ENCODE measurements around the gene ZBTB45.
"Not testable (repeated sequence)": the region's sequence is repeated elsewhere in the genome, so short reads cannot be mapped to it uniquely, and the experiment has no call there.

The ZBTB45 gene

DNA sequence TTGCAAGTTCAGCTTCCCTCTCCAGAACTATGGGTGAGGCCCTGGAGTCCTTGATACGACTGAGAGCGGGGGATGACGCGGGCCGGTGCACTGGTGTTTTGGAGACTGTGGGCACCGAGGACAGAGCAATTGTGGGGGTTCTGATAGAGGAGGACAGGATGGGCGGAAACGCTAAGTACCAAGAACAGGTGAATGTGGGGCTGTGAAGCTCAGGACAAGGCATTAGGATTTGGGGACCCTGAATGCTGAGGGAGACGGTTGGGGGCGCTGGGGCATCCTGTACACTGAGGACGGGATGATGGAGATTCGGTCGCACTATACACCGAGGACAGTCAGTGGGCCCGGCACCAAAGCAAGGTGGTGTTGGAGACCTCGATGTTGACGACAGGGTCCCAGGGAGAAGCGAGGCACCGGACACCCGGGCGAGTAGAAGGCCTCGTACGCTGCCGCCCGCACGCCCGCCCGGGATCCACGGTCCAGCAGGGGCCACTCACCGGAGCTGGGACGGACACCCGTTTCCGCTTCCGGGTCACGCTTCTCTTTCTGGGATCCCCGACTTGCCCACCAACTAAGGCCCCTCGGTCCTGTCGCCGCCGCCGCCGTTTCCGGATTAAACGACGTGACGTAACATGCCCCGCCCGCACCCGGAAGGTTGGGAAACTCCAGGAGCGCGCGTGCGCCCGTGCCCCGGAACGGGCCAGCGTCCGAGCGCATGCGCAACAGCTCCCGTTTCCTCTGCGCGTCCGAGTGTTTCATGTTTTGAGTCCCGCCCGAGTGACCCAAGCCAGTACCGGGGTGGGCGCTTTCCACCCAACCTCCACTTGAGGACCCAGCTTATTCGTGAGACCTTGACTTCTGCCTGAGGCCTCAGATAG is 35.1 kb upstream of the ZBTB45 start, which contains the start of gene CHMP2A:
CHMP2A (minus strand) TSS at position 612 of the 875 bp plus-strand sequence. CDS start 893 bp downstream, outside the sequence.
- DNase-seq, result peak; percentile 96 to 98 (median 97)

GRCh38 chr19:58553799-58554493 is 34.3 kb upstream of the ZBTB45 start:
- DNase-seq, result no peak

DNA sequence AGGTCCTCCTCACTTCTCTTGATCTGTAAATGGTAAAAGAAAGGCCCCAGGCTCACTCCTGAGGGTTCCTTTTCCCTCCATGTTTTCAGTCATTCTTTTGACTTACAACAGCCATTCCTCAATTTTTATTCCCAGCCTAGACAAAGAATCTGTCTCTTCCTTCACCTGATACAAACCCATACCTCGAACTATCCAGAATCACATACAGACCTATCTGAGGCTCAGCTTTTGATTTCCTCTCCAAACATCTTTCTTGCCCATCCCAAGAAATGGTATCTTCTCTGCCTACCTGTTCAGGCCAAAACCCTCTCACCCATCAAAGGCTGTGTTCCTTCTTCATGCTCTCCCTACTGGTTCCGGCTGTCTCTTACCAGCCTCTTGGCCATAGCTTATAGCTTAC is 33.0 kb upstream of the ZBTB45 start:
- DNase-seq, result no peak

DNA sequence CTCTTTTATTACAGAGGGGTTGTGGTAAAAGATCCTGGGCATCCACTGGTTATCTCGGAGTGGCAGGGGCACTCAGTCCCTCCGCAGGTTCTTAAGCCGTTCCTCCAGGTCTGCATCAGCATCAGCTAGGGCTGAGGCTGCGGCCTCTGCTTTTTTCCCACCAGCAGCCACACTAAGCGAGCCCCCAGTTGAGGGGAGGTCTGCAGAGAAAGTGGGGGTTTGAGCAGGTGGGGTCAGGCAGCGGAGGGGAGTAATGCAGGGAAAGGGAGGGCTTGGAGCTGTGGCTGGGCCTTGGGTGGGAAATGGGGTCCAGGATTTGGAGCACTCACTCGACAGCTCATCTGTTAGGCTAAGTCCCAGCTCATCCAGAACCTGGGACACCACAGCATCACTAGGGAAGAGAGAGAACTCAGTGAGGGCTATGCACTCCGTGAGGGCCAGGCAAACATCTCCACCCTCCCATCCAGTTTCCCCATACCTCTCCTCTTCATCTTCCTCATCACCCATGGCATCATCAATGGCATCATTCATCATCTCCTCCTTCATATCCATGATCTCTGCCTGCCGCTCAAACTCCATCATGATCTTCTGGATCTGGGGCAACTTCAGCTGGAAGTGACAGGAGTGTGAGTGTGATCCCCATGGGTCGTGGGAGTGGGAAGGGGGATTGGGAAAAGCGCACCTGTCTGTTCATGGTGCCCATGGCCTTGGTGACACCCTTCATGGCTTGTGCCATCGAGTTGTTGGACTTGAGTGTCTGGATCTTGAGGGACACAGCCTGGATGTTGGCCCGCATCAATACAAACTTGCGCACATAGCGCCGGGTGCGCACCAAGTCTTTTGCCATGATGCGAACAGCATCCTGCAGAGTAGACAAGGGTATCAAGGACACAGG is 32.2 kb upstream of the ZBTB45 start:
- no peak for DNase-seq

GRCh38 chr19:58551123-58551497 is 31.5 kb upstream of the ZBTB45 start:
- no peak for DNase-seq

- no peak for DNase-seq
Measured at GRCh38 chr19:58550362-58551122, 30.9 kb upstream of the ZBTB45 start.

- no peak for DNase-seq
Measured at GRCh38 chr19:58549664-58550361, 30.2 kb upstream of the ZBTB45 start.

GRCh38 chr19:58548859-58549663 is 29.5 kb upstream of the ZBTB45 start:
- no peak for DNase-seq

GRCh38 chr19:58547323-58548312 is 28.0 kb upstream of the ZBTB45 start:
- DNase-seq, result no peak

DNA sequence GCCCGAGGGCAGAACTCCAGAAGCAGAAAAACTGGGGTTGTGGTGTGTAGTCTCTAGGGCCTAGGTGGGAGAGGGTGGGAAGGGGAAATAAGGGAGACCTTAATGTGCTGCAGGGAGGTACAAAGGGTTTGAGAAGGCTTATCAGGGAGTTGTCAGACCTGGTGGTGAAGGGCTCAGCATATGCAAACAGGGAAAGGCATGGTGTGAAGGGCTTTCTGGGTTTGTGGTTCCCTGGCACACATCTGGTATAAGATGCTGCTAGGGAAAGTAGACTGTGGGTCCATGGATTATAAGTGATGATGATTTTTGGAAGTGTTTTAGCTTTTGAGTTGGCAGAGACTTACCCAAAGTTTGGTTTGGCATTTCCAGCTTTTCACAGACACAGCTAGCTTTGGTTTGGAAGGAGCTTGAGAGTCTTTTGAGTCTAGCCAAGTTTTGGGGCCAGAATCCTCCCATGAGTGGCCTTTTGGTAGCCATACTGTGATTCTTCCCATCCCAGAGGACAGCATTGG is 26.5 kb upstream of the ZBTB45 start:
- DNase-seq, result no peak

DNA sequence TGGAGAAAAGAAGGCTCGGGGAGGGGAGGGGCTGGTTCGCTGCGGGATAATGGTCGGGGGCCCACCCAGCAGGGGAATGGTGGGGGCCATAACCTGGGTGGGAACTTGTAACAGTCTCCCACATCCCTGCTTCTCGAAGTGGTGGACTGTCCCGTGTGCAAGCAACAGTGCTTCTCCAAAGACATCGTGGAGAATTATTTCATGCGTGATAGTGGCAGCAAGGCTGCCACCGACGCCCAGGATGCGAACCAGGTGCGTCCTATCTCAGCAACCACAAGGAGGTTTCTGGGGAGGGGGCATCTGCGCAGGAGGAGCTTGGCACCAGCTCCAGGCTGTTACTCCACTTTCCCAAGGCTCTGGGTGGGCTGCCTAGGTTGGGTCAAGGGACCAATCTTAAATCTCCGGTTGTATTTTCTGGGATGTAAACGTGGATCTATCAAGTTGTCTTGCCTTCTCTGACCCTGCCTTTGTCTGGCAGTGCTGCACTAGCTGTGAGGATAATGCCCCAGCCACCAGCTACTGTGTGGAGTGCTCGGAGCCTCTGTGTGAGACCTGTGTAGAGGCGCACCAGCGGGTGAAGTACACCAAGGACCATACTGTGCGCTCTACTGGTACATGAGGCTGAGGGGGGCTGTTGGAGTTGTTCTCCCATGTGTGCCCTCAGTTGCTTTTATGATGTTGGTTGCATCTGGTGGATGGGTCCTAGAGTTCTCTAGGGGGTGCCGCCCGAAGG is 25.8 kb upstream of the ZBTB45 start:
- DNase-seq, result no peak

GRCh38 chr19:58544591-58545285 is 25.1 kb upstream of the ZBTB45 start:
- peak in 3 of 5 donors; percentile 66 to 83 (median 74) for DNase-seq

DNA sequence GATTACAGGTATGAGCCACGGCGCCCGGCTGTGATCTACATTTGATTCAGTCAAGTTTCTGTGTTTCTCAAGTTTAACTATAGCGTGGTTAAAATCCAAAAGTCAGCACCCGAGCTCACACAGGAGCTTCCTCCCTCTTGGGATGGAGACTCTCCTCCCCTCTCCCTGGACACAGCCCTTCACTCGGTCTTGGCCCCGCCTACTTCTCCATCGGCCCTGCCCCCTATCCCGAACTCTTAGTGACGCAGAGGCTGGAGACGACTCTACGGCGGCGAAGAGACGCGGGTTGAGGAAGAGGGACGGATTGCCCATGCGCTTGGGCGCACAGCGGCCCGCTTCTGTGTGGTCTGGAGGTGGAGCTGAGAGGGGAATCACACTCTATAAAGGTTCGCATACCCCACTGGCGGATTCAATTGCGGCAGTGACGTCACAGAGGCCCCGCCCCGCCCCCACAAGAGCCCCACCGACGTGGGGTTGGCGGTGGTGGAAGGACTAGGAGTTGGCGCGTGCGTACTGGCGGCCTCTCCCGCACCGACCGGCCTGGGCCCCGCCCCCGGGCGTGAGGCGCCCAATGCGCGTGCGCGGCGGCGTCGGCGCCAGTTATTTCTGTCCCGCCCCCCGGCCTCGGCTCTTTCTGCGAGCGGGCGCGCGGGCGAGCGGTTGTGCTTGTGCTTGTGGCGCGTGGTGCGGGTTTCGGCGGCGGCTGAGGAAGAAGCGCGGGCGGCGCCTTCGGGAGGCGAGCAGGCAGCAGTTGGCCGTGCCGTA is 24.4 kb upstream of the ZBTB45 start, which contains the start of gene TRIM28:
TRIM28 (plus strand) TSS at position 239 of the 765 bp plus-strand sequence. CDS start 694 bp downstream, outside the sequence.
- peak; percentile 99 to 100 (median 100) for DNase-seq

- not testable (repeated sequence) for DNase-seq
Measured at GRCh38 chr19:58542641-58543372, 23.2 kb upstream of the ZBTB45 start.

- DNase-seq, result not testable (repeated sequence)
Measured at GRCh38 chr19:58539169-58539559, 19.6 kb upstream of the ZBTB45 start.
